ENCODE measurements around the gene CASR.

Gene CASR

DNA sequence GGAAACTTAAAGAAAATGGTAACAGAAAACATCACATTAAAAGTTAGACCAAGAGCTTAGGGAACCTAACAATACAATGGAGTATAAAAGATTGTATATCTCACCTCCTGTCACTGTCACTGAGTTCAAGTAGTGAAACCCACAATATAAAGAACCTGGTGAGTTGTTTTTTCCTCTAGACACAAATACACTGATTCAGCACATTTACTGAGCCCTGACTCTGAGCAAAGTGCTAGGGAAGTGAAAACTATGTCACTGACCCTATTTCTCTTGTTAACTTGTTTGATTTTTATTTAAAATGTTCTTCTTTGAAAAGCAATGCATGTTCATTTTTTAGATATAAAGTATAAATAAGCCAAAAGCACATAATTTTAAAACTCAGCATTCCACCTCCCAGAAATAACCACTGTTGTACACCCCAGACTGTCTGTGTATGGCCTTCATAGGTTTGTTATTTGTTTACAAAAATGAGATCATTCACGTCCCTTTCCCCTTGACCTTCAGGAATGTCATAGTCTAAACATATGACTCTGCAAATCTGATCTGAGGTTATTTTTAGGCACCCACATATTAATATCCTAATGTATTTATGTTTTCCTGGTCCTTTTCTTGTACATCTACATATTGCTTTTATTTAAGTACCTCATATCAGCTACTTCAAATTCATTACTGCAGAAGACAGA, 72.4 kb downstream of the CASR start:
- DNase-seq (ENCODE audit: extremely low read depth in 1 of 2, low read depth in 1 of 2), result no peak

DNA sequence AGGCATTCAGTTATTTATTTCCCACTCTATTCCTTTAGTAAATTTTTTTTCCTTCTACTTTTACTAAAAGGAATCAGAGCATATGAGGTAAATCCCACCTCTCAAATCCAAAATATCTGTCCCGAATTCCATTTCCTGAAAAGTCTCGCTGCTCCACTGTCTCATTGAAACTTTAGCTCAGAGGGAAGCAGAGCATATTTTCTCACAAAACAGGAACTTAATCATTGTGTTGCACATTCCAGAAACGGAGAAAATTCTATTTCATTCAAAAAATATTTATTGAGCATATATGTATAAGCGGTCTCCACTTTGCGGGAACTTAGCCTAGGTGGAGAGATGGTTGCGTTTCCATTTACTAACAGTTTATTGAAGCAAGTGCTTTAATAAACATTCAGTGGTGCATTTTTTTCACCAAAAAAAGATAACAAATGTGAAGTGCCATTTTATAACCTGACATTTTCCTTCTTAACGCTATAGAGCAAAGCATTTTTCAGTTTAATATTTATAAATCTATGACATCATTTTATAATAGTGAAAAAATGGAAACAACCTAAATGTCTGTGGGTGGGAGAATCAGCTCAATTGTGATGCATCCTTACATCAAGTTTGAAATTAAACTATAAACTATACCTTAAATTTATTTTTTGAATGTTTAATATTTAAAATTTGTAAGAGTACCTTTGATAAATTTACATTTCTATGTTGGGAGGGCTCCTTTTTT, 74.3 kb downstream of the CASR start:
- DNase-seq (ENCODE audit: extremely low read depth in 1 of 2, low read depth in 1 of 2), result no peak

DNA sequence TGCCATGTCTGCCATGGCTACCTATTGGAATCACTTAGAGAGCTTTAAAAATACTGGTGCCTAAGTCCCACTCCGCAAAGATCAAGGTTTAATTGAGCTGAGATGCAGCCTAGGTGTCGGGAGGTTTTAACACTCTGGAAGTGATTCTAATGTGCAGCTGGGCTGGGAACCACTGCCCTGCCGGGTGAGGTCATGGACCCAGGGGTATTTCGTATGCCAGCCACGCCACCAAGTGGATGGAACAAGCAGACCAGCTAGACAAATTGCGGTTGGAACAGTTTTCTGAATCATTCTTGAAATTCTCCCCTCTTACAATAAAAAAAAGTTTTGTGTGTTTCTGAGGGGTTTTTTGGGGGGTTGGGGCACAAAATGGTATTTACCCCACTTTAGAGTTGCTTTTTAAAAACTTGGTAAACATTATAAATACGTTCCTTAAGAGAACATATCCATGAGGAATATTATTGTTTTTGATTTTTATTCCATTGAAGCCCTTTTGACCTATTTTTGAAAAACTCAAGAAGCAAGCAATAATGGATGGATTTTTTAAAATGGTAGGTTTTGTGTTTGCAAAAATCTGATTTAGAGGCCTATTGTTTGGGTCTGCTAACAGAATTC, 75.4 kb downstream of the CASR start:
- peak in 1 of 2 donors; percentile 5 for DNase-seq (ENCODE audit: extremely low read depth in 1 of 2, low read depth in 1 of 2)

DNA sequence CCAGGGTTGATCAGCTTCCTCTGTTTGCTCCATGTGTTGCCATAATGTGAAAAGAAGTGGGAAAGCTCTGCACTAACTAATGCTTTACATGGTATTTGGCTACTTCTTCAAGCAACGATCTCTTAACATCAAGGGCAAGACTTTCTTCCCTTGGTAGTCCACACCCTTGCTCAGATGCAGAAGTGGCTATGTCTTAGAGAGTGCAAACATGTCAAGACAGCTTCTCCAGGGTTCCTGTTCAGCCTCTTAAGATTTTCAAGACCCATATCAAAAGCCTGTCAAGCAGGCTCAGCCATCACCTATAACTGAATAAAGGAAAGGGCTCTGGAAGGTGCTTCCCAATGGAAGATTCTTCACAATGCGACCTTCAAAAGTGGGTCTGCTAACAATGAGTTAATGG, 76.7 kb downstream of the CASR start:
- DNase-seq (ENCODE audit: extremely low read depth in 1 of 2, low read depth in 1 of 2), result no peak

DNA sequence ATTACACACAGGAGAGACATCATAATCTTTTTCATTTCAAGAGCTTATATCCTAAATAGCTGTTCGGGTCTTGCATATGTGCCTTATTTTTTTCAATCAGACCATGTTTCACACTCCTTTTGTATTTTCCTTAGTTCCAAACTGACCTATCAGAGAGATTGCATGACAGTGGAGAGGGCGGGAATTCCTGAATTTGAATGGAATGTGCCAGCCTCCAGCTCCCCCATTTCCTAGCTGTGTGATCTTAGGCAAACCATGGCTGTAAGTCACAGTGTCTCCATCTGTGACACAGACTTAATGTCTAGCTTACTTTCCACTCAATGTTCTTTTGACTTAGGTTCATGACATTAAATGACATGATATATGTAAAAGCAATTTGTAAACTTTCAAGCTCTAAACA, 79.6 kb downstream of the CASR start:
- DNase-seq (ENCODE audit: extremely low read depth in 1 of 2, low read depth in 1 of 2), result no peak

DNA sequence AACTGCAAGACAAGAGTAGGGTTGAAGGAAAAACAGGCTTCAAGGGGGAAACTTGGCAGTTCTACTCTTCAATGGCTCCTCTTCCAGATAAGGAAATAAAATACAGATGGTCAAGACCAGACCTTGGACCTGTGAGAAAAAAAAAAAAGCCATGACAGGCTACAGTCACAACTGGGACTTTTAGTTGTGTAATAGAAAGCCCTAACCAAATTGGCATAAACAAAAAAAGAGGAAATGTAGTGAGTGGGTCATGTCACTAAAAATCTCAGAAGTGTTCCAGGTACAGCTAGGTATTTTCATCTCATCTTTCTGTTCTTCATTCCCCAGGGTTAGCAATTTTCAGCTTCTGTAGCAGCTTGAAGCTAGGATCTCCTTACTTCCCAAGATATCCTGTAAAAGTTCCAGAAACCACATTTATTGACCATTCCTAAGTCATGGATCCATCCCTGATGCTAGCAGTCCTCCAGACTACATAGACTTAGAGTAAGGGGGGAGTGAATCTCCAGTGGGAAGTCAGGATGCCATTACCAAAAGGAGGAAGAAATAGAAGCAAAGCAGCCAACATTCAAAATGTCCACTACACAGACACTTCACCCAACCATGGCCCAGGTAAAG, 80.6 kb downstream of the CASR start:
- no peak for DNase-seq (ENCODE audit: extremely low read depth in 1 of 2, low read depth in 1 of 2)

DNA sequence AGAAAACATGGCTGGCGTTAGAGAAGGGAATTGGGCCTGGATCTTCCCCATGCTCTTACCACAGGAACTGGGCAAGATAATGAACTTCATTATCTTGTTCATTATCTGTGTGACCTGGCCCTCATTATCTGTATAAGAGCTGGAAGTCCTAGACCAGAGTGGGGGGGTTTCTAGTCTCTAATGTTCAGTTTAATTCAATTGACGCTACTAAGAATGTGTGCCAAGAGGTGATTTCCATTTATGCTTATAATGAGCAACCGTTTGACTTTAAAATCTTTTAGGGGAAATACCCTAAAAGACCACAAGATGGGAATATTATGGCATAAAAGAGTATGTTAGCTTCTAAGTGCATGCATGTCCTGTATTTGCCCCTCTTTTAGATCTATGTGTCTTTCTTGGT, 82.5 kb downstream of the CASR start:
- no peak for DNase-seq (ENCODE audit: extremely low read depth in 1 of 2, low read depth in 1 of 2)

DNA sequence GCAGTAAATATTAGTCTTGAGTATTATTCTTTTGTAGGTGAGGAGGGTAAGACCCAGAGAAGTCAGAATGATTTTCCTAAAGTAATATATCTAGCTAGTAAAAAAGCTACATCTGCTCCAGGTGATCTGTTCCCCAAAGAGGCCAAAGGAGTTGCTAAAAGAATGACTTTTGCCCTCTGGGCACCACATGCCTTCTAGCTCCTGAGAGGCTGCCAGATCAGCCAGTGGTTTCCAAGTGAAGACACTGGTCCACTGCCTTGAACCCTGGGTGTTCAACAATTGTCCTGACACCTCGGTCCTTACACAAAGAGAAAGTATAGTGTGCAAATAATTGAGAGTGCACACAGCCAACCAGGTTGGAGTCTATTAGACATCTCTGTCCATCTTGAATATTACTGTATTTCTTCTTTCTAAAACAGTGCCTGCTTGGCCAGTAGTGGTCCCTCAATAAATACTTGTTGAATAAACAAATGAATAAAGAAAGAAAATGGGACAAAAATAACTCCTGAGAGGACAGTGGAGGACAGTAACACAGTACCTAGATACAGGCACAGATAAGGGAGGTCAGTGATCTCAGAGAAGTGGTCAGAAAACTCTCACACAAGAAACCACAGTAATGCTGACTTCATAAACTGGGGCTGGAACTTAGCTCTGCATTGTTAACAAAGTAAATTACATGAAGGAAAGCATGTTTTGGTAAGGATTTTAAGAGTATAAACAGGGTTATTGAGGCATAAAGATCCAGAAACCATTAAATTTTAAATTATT, 85.0 kb downstream of the CASR start:
- DNase-seq (ENCODE audit: extremely low read depth in 1 of 2, low read depth in 1 of 2), result no peak

DNA sequence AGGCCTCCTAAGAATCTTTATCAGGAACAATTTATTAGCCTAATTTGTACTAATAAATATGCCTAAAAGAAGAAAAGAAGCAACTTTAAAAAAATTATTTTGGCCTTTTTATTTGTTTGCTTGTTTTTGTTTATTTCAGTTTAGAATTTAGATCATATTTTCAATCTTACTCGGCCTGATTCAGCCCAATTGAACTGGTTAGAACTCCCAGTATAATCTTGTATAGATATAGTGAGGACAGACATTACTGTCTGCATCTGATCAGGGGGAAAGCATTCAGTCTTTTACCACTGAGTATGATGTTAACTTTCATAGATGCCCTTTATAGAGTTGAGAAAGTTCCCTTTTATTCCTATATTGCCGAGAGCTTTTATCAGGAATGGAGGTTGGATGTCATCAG, 85.6 kb downstream of the CASR start:
- DNase-seq (ENCODE audit: extremely low read depth in 1 of 2, low read depth in 1 of 2), result no peak

DNA sequence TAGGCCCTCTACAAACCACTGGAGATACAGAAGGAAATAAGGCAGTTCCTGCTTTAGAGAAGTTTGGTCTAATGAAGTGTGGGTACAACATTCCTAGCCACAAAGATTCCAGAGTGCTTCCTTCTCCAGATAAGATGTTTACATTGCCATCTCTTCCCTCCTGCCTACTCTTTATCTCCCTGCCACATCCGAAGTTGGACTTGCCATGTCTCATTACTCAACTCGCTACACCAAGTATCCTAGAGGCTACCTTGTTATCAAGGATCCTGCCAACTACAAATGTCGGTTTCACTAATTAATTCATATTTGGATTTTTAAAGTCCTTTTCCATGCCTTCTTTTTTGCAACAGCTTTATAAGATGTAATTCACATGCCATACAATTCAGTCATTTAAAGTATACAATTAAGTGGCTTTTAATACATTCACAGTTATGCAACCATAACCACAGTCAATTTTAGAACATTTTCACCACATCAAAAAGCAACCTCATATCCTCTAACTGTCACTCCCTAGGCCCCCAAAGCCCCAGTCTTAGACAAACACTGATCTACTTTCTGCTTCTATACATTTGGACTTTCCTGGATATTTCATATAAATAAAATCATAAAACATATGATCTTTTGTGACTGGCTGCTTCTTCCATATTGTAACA, 87.9 kb downstream of the CASR start:
- DNase-seq (ENCODE audit: extremely low read depth in 1 of 2, low read depth in 1 of 2), result no peak

DNA sequence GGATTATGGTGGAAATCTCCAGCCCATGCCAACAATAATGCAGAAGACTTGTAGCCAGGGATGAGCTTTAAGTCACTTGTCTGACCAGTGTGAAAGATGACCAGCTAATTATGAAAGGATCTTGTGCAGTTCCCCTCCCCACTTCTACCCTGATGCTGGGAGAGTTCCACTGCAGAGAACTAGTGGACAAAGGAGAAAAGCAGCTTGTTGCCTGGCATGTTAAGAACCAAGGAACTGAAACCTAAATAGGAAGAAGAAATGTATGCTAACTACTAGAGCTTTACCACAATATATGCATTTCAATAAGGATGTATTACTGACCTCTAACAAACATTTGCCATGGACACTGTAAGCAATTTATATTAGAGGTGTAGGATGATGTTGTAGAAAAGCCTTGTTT, 89.4 kb downstream of the CASR start:
- no peak for DNase-seq (ENCODE audit: extremely low read depth in 1 of 2, low read depth in 1 of 2)

DNA sequence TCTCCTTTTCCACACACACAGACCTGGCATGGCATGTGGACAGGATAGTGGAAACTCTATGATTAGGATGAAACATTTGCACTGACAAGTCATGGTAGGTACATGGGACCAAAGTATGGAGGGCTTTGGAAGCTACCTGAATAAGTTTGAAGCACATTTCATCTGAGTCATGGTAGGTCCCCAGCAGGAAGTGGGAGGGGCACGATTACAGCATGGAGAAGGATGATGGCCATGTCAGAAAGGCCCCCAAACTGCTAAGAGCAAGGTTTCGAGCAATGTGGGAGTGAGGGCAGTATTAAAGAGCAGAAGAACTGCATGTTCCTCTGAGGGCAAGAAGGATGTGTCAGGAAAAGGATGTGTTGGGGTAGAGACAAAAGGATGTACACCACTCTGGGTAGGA, 90.0 kb downstream of the CASR start:
- DNase-seq (ENCODE audit: extremely low read depth in 1 of 2, low read depth in 1 of 2), result no peak

DNA sequence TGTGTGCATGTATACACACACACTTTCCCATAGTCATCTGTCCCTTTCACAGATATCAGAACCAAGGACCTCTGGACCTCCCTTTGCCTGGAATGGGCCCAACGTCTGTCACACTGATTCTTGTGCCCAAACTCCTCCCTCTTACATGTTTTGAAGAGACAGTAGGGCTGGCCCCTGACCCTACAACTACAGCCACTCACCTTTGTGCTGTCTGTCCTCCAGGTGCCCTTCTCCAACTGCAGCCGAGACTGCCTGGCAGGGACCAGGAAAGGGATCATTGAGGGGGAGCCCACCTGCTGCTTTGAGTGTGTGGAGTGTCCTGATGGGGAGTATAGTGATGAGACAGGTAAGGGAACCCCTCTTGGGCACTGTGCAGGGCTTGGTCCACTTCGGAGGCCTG, 98.4 kb downstream of the CASR start:
- no peak for DNase-seq (ENCODE audit: extremely low read depth in 1 of 2, low read depth in 1 of 2)

DNA sequence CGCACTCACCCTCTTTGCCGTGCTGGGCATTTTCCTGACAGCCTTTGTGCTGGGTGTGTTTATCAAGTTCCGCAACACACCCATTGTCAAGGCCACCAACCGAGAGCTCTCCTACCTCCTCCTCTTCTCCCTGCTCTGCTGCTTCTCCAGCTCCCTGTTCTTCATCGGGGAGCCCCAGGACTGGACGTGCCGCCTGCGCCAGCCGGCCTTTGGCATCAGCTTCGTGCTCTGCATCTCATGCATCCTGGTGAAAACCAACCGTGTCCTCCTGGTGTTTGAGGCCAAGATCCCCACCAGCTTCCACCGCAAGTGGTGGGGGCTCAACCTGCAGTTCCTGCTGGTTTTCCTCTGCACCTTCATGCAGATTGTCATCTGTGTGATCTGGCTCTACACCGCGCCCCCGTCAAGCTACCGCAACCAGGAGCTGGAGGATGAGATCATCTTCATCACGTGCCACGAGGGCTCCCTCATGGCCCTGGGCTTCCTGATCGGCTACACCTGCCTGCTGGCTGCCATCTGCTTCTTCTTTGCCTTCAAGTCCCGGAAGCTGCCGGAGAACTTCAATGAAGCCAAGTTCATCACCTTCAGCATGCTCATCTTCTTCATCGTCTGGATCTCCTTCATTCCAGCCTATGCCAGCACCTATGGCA, 100.5 kb downstream of the CASR start:
- DNase-seq (ENCODE audit: extremely low read depth in 1 of 2, low read depth in 1 of 2), result no peak

DNA sequence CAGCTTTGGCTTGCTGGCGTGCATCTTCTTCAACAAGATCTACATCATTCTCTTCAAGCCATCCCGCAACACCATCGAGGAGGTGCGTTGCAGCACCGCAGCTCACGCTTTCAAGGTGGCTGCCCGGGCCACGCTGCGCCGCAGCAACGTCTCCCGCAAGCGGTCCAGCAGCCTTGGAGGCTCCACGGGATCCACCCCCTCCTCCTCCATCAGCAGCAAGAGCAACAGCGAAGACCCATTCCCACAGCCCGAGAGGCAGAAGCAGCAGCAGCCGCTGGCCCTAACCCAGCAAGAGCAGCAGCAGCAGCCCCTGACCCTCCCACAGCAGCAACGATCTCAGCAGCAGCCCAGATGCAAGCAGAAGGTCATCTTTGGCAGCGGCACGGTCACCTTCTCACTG, 101.0 kb downstream of the CASR start:
- no peak for DNase-seq (ENCODE audit: extremely low read depth in 1 of 2, low read depth in 1 of 2)

DNA sequence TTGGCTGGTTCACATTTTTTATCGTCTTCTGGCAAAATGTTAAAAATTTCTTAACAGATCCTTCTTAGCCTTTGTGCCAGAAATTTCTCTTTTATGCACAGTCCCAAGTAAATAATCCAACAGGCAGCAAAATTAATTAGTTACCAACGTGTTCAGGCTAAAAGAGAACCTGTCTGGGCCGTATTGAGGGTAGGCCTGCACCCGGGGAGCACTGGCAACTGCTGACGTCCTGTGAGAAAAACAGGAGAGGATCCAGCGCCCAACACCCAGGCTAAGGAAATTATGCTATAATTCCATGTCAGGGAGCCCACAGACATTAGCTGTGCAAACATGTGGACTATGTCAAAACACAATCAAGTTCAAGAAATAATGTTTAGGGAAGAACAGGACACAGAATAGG, 110.9 kb downstream of the CASR start:
- DNase-seq (ENCODE audit: extremely low read depth in 1 of 2, low read depth in 1 of 2), result no peak

DNA sequence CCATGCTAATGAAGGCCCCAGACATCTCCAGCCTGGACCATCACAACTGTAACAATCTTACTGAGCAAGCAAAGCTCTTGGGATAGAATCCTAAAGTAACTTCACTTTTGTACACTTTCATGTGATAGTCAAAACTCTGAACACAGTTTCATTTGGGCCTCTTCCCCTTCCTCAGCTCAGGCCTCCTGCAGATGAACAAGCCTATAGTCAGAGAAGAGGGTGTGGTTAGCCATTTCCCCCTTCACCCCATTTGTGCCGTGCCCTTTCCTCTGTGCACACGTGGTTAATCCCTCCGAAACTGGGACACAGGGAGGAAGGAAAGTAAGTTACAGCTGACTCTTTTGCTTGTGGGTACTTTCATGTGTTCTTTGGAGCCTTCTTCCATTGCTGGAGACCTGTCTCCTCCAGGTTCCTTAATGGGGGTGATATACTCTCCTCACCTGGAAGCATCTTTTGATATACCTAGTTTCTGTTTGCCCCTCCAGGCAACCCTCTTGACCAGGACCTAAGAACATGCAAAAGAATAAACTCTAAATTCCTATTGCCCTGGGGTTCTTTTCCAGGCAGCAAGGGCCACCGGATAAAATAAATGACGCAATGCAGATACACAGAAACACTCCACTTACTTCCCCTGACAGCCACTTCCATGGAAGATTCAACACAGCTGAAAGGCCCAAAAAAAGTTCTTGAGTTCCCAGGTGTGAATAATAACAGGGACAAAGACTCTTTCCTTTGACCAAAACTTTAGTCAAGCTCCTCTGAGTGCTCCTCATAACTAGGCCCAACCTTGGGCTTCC, 112.0 kb downstream of the CASR start:
- DNase-seq (ENCODE audit: extremely low read depth in 1 of 2, low read depth in 1 of 2), result no peak

DNA sequence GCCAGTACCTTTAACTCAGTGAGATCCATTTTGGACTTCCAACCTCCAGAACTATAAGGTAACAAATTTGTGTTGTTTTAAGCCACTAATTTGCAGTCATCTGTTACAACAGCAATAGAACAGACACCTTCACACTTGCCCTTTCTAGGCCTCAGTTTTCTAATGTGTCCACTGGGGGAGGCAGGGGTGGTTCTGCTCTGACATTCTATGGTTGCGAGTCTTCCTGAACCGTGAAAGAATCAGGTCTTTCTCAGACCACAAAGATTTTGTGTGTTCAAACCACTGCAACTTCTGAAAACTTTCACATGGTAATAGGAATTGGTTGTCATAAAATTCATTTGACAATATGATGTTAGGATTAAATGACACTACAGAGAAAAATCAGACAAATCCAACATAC, 114.8 kb downstream of the CASR start:
- no peak for DNase-seq (ENCODE audit: extremely low read depth in 1 of 2, low read depth in 1 of 2)

DNA sequence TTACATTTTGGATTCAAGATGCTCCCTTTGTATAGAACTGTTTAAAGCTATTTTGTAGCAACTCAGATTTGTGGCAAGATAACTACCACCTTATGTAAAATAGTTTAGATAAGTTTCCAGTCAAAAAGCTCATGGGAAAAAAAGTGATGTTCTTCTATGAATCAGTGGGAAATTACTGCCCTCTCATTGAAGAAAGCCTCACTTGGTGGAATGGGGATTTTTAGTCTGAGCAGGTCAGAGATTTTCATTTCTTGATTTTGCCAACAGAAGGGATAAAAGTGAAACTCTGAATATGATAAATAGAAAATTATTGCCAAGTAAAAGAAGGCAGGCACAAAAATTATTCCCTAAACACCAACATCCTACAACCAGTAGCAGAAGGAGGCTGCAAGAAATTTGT, 115.7 kb downstream of the CASR start:
- no peak for DNase-seq (ENCODE audit: extremely low read depth in 1 of 2, low read depth in 1 of 2)
